Glutamatergic neuron (in vitro differentiated cells): ENCODE data around the gene PCSK5. TPM values are rescaled to one million over a fixed set of nuclear protein-coding genes. Genes with fewer than 3 reads are reported as not detected.

Experiments used
- DNase-seq: peaks from one replicate; pipeline ENCODE4 v3.0.0; 2022
- H3K27ac Mint-ChIP-seq: one replicate; pipeline ENCODE4 v1.8.0; 2020; ENCODE audit warnings: mild to moderate bottlenecking, mixed read lengths, inconsistent platforms; ENCODE audit not compliant: unreplicated experiment
- H3K27me3 Mint-ChIP-seq: one replicate; pipeline ENCODE4 v1.8.0; 2020; ENCODE audit warnings: mild to moderate bottlenecking, moderate library complexity, mixed read lengths, inconsistent platforms; ENCODE audit not compliant: unreplicated experiment
- H3K36me3 Mint-ChIP-seq: one replicate; pipeline ENCODE4 v1.8.0; 2020; ENCODE audit warnings: mild to moderate bottlenecking, mixed read lengths, inconsistent platforms; ENCODE audit not compliant: unreplicated experiment
- H3K4me1 Mint-ChIP-seq: one replicate; pipeline ENCODE4 v1.8.0; 2020; ENCODE audit warnings: mild to moderate bottlenecking, low read depth, mixed read lengths, inconsistent platforms; ENCODE audit not compliant: unreplicated experiment
- H3K4me3 Mint-ChIP-seq: one replicate; pipeline ENCODE4 v1.8.0; 2020; ENCODE audit warnings: mild to moderate bottlenecking, mixed read lengths, inconsistent platforms; ENCODE audit not compliant: unreplicated experiment
- H3K9me3 Mint-ChIP-seq: one replicate; pipeline ENCODE4 v1.8.0; 2020; ENCODE audit warnings: mild to moderate bottlenecking, moderate library complexity, mixed read lengths, inconsistent platforms; ENCODE audit not compliant: unreplicated experiment
- CTCF ChIP-seq: fragments of 200-600 bp; sonication (generic); IDR thresholded peaks from one replicate; pipeline ENCODE4 v1.5.0; 2021; ENCODE audit not compliant: partially characterized antibody, unreplicated experiment
- total RNA-seq: library from RNA; stranded (reverse); fragmentation: NEBNext Ultra II Directional; extraction: Animal tissue kit (Norgen Biotek cat#: 25700); gene quantifications from one replicate; pipeline ENCODE4 v1.2.1, GENCODE V29; 2021; ENCODE audit not compliant: unreplicated experiment

The PCSK5 gene
- total RNA-seq, 1 donor from 2014 or later: 9.6 TPM

DNA sequence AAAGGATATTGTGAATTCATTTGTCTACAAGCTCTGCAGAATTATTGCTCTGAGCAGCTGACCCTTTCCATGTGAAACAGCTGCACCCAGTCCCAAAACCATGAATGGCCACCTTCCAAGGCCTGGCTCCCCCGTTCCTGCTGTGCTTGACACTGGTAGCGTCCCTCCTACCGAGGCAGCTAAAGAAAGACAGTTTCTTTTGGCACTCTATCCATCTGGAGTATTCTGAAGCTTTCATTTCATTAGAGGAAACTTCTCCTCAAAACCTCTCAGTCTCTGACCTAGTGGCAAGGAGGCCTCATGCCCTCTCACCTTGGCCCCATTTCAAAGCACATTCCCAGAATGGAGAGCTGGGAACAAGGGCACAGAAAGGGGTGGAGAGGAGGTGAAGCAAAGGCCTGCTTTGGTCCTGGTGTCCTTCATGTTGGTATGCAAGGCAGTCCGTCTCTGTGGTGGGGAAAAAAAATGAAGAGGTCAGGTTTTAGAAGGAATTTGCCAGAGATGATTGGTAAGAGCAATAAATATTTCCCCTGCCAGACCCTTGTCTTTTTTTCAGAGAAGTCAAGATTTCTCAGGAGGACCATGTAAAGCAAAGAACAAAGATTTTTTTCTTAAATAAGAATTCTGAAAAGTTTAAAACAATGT lies 271.7 kb downstream of the PCSK5 start:
- peaks cover 7% of the 10 kb centered on the region for H3K36me3 Mint-ChIP-seq
- no peak overlapping the region for H3K27ac Mint-ChIP-seq

DNA sequence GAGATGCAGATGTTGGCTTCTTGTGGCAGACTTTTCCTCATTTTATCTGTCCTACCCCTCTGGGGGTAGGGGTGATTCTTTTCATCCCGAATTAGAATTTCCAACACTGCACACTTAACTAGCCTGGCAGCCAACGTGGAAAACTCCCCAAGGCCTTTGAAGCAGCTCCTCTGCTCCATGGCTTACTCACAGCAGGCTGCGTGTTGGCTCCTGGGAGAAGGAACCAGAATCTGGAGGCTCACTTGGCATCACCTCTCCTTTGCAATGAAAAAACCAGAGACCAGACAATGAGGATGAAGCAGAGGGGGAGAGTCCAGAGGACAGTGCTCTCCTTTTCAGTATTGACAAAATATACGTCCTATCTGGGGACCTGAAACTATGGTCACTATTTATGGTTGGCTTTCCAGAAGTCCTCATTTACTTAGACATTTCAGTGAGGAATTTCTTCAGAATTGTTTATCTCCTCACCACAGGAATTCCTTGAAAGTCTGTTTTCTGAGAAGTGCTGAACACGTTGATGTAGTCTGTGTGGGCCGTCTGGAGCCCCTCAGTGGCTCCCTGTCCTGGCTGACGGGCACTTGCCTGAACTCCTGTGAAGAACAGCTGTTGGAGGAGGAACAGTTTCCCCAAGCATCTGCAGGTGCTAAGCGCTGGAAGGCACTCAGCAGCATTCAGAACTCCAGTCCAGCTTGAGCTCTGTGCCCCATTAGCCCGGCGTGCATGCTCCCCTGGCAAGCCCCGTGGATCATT lies 272.5 kb downstream of the PCSK5 start:
- TF ChIP-seq CTCF: no peak
- Mint-ChIP-seq H3K36me3 (peaks cover 7% of the 10 kb centered on the region), H3K9me3 (peaks cover 1% of the 10 kb centered on the region), H3K27me3 (no peaks in the 10 kb centered on the region), H3K4me3 (no peak overlapping the region), H3K27ac (no peak overlapping the region), H3K4me1 (no peaks in the 10 kb centered on the region)
- no peak for DNase-seq

More for the DNA sequence above, 271.7 kb downstream of the PCSK5 start:
- H3K4me1 Mint-ChIP-seq: no peaks in the 10 kb centered on the region
- H3K9me3 Mint-ChIP-seq: peaks cover 1% of the 10 kb centered on the region
- no peaks in the 10 kb centered on the region for H3K27me3 Mint-ChIP-seq
- H3K4me3 Mint-ChIP-seq: no peak overlapping the region
- no peak for DNase-seq
- no peak for TF ChIP-seq CTCF

GRCh38 chr9:76166526-76166925 lies 276.1 kb downstream of the PCSK5 start:
- H3K9me3 Mint-ChIP-seq: no peaks in the 10 kb centered on the region
- H3K4me1 Mint-ChIP-seq: no peaks in the 10 kb centered on the region
- no peak overlapping the region for H3K4me3 Mint-ChIP-seq
- TF ChIP-seq CTCF: no peak
- H3K27ac Mint-ChIP-seq: no peak overlapping the region
- H3K36me3 Mint-ChIP-seq: peaks cover 1% of the 10 kb centered on the region
- DNase-seq: no peak
- no peaks in the 10 kb centered on the region for H3K27me3 Mint-ChIP-seq

DNA sequence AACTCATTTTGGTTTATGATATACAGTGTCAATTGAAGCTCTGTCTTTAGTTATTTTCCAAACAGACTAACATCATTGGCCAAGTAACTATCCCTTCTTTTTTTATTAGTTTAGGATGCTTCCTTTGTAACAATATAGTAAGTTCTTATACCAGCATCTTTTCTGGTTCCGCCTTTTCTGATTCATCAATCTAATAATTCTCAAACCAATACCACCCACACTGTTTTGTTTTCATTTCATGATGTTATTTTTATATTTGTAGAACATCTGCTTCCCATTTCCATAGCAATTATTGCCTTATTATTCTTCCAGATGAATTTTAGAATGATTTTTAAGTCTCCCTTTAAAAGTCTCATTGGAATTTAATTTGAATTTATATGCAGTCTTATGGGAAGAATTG lies 285.7 kb downstream of the PCSK5 start:
- TF ChIP-seq CTCF: no peak
- no peak for DNase-seq
- Mint-ChIP-seq H3K27ac (no peak overlapping the region), H3K4me3 (no peak overlapping the region), H3K36me3 (no peaks in the 10 kb centered on the region), H3K4me1 (peaks cover 5% of the 10 kb centered on the region), H3K9me3 (no peaks in the 10 kb centered on the region), H3K27me3 (peaks cover 3% of the 10 kb centered on the region)

DNA sequence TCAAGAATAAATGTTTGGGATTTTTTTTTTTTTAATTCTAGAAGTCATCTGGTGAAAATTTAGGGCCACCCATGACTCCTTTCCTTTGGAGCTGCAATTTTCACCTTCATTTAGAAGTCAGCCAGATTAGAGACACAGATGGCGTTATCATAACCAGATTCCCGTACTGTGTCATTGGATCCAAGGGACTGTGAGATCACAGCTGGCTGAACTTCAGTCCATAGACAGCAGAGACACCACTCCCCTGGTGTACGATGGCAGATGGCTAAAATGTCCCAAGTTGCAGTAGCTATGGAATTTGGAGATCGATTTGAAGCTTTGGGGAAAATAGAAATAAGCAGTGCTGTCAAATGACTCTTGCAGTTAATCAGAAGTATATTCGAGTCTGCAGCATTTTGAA lies 287.5 kb downstream of the PCSK5 start:
- H3K4me3 Mint-ChIP-seq: no peak overlapping the region
- DNase-seq: no peak
- H3K27ac Mint-ChIP-seq: no peak overlapping the region
- no peaks in the 10 kb centered on the region for H3K9me3 Mint-ChIP-seq
- peaks cover 5% of the 10 kb centered on the region for H3K4me1 Mint-ChIP-seq
- H3K36me3 Mint-ChIP-seq: no peaks in the 10 kb centered on the region
- TF ChIP-seq CTCF: no peak
- H3K27me3 Mint-ChIP-seq: peaks cover 3% of the 10 kb centered on the region
